A673 (cell line): Measurements from ENCODE around the gene PRKCA.

Experiments used
- CTCF ChIP-seq: fragments of 300-800, 200-600 bp; sonication (generic); conservative IDR thresholded peaks from 2 replicates; pipeline ENCODE4 v1.5.1; 2017; ENCODE audit warnings: low read depth, mild to moderate bottlenecking, antibody characterized with exemption, low read length, moderate library complexity, mixed read lengths
- EZH2 ChIP-seq: fragments of 200-600 bp; sonication (generic); IDR thresholded peaks from 2 replicates; pipeline ENCODE4 v1.6.1; 2017; ENCODE audit warnings: borderline replicate concordance, low read depth, mild to moderate bottlenecking, mixed read lengths, antibody characterized with exemption, low read length; ENCODE audit not compliant: poor library complexity, severe bottlenecking

GRCh38 chr17:66684261-66684660 is 381.8 kb downstream of the PRKCA start:
- no peak for TF ChIP-seq CTCF
- no peak for TF ChIP-seq EZH2
